Left lobe of liver (tissue), 2 donors: ENCODE results near the gene SPIB. TPM values are rescaled to one million over a fixed set of nuclear protein-coding genes. Genes with fewer than 3 reads are reported as not detected.
"Not testable (repeated sequence)": the region's sequence is repeated elsewhere in the genome, so short reads cannot be mapped to it uniquely, and the experiment has no call there.

Source experiments
- ATAC-seq: fragments of 200-7000 bp; cut with Tn5 transposase; one replicate; pipeline ENCODE4 v1.9.1; 2020; ENCODE audit warnings: mild to moderate bottlenecking, moderate library complexity
- DNase-seq: peaks from one replicate; pipeline ENCODE4 v3.0.0-alpha.2; 2020; ENCODE audit warnings: low spot score
- total RNA-seq: library from RNA; stranded (reverse); gene quantifications from one replicate; pipeline ENCODE4 v1.2.1, GENCODE V29; 2021
- donor health status: DM: no; HTN: no; CAD: no; lungs with moderate emphysema.
- donor health status: DM: no; HTN: yes; CAD: no.

SPIB gene
- total RNA-seq, 1 donor from 2014 or later, result not detected

GRCh38 chr19:50465986-50466705 lies 47.4 kb downstream of the SPIB start:
- ATAC-seq, result no peak
- no peak for DNase-seq

- DNase-seq (no peak), ATAC-seq (no peak)
Measured at GRCh38 chr19:50466706-50467039, 47.9 kb downstream of the SPIB start.

GRCh38 chr19:50467566-50467965 lies 48.8 kb downstream of the SPIB start:
- ATAC-seq (no peak), DNase-seq (no peak)

GRCh38 chr19:50468818-50469217 lies 50.1 kb downstream of the SPIB start:
- ATAC-seq (no peak), DNase-seq (no peak)

- not testable (repeated sequence) for ATAC-seq, DNase-seq
Measured at GRCh38 chr19:50473336-50473735, 54.6 kb downstream of the SPIB start.

GRCh38 chr19:50475101-50475568 lies 56.4 kb downstream of the SPIB start:
- DNase-seq, result peak; percentile 64

GRCh38 chr19:50475736-50476223 lies 57.0 kb downstream of the SPIB start:
- ATAC-seq (no peak), DNase-seq (no peak)

More at GRCh38 chr19:50475101-50475568, 56.4 kb downstream of the SPIB start:
- peak; percentile 50 for ATAC-seq

- ATAC-seq, result peak; percentile 89
- DNase-seq, result peak; percentile 92
Measured at GRCh38 chr19:50476224-50476906, 57.6 kb downstream of the SPIB start, which contains the start of the genes EMC10 and GARIN5A. Gene EMC10 (plus strand): TSS chr19:50476507. CDS start chr19:50476545, 38 bp downstream. Gene GARIN5A (minus strand): TSS chr19:50476848. CDS start chr19:50476388, 460 bp downstream.

- DNase-seq (no peak), ATAC-seq (no peak)
Measured at GRCh38 chr19:50476907-50477238, 58.1 kb downstream of the SPIB start.

GRCh38 chr19:50477751-50478515 lies 59.2 kb downstream of the SPIB start:
- ATAC-seq (no peak), DNase-seq (no peak)

GRCh38 chr19:50478901-50479715 lies 60.4 kb downstream of the SPIB start:
- DNase-seq, result no peak
- no peak for ATAC-seq

- ATAC-seq (no peak), DNase-seq (no peak)
Measured at GRCh38 chr19:50479761-50480251, 61.1 kb downstream of the SPIB start.

- ATAC-seq (no peak), DNase-seq (no peak)
Measured at GRCh38 chr19:50480281-50481111, 61.8 kb downstream of the SPIB start.

Other genes starting within 250 kb of the SPIB start
- 70.5 TPM for gene MYH14, start 215.3 kb upstream of the SPIB start, total RNA-seq
- 4.0 TPM for gene KCNC3, start 89.6 kb upstream of the SPIB start, total RNA-seq
- 3.3 TPM for gene NAPSA, start 53.3 kb upstream of the SPIB start, total RNA-seq
- 32.2 TPM for gene NR1H2, start 42.5 kb upstream of the SPIB start, total RNA-seq
- gene POLD1, start 34.6 kb upstream of the SPIB start, total RNA-seq, result 8.2 TPM
- gene MYBPC2, start 14.0 kb downstream of the SPIB start, total RNA-seq, result not detected
- 55.2 TPM for gene EMC10, start 57.6 kb downstream of the SPIB start, total RNA-seq
- 1.8 TPM for gene GARIN5A, start 57.9 kb downstream of the SPIB start, total RNA-seq
- gene JOSD2, start 92.3 kb downstream of the SPIB start, total RNA-seq, result 22.8 TPM
- gene ASPDH, start 95.0 kb downstream of the SPIB start, total RNA-seq, result 61.1 TPM
- 0.53 TPM for gene LRRC4B, start 149.5 kb downstream of the SPIB start, total RNA-seq
- gene SYT3, start 220.9 kb downstream of the SPIB start, total RNA-seq, result not detected
- not detected for gene C19orf81, start 230.5 kb downstream of the SPIB start, total RNA-seq